GM18868 (cell line): ENCODE data around the gene PMPCB.
A peak's percentile ranks its signal among the peaks of the same experiment; 100 is the strongest.

ENCODE experiments used
- ATAC-seq: cut with Tn5 transposase; IDR thresholded peaks from one replicate; pipeline ENCODE4 v1.9.1; 2021; ENCODE audit warnings: mild to moderate bottlenecking, moderate library complexity; ENCODE audit not compliant: unreplicated experiment

PMPCB gene

DNA sequence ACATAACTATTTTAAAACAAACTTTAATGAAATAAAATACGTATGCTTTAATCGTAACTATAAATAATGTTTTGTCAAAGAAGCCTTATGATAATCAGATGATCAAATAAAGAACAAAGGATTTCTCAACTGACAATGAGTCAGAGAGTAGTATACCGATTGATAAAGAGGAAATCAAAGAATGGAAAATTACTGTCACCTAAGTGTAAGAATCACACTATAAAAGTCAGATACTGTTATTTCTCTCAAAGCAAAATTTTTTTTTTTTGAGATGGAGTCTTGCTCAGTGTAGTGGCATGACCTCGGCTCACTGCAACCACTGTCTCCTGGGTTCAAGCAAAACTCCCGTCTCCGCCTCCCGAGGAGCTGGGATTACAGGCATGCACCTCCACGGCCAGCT is 28.5 kb downstream of the PMPCB start:
- no peak for ATAC-seq

DNA sequence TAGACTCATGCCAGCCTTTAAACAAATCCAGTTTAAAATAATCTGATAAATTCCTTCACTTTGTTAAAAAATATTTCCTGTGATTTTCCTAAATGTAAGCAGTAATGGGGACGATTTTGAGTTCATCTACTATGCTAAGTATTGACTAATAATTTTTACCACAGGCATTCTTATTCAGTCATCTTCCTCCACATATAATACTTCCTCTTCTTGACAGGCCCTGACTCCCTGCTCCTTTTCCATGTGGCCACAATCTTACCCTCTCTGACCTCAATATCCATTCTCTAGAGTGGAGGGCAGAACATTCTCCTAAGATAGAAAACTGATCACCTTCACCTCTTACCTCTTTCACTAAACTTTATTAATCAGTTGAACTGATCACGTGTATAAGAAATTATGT is 39.5 kb downstream of the PMPCB start:
- ATAC-seq = no peak

DNA sequence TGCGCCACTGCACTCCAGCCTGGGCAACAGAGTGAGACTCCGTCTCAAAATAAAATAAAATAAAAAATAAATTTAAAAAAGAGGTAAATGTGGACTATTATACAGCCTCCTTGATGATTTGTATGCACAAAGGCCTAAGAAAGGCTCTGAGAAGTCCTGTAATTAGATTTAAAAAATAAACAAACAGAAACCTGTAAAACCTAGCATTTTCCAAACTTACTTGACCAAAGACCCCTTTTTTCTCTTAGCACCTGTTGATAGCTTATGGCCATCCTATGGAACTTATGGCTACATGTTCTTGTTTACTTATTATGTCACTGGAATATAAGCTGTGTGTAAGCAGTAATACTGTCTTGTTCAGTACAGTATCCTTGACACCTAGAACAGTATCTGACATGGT is 41.6 kb downstream of the PMPCB start:
- no peak for ATAC-seq

DNA sequence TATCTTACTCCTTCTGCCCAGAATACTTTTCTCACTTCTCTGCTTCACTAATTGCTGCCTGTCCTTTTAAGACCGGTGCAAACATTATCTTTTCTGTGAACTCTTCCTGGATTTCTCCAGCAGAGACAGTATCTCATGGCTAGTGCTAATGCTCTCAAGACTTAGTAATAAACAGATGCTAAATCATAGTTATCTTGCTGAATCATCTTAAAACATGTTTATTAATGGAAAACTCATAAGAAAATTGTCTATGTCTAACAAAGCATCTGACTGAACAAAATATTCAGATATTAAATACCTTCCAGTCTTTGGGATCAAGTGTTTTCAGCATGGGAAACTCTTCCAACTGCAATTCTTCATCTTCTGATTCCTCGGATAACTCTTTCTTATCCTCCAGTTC is 44.2 kb downstream of the PMPCB start:
- no peak for ATAC-seq

DNA sequence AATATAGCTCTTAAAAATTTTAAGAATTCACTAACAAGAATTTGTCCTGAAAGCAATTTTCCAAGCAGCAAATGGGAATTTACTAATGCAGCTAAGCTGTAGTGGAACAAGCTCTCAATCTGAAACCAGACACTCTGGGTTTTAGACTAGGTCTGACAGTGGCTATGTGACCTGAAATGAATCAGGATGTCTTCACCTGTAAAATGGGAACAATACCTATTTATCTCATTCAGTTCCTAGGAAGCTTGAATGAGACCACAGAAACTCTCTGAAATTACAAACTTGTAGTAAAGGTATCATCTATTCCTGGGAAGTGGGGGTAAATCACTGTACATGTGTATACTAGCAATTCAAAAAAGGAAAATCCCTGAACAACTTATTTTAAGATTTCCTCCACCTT is 46.1 kb downstream of the PMPCB start:
- ATAC-seq = no peak

DNA sequence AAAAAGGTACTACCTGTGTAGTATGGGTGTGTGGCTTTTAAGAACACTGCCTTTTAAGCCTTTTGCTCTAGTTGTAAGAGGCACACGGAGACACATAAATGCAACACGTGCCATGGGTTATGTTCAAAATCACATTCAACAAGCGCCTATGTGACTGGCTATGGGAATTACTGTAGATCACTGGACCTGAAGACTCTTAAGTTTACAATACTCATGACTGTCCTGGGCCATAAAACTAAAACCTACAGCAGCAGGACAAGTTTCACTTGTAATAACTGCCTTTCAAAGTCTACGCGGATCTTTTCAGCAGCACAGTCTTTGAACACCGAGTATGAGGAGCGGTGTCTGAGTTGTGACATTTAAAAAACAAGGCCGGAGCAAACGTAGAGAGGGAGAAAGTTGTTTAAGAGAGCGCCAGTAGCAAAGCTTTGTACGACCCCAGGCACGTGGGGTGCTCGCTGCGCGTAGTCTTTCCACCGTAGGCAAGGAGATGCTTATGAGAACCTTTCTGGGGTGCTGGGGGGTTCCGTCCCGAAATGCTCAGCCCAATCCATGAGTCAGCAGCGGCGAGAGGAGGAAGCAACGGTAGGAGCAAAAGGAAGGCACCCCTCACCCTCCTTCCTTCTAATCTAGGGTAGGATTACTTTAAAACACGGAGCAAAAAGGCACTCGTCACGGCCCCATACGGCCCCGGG is 46.7 kb downstream of the PMPCB start:
- ATAC-seq = peak; percentile 7

DNA sequence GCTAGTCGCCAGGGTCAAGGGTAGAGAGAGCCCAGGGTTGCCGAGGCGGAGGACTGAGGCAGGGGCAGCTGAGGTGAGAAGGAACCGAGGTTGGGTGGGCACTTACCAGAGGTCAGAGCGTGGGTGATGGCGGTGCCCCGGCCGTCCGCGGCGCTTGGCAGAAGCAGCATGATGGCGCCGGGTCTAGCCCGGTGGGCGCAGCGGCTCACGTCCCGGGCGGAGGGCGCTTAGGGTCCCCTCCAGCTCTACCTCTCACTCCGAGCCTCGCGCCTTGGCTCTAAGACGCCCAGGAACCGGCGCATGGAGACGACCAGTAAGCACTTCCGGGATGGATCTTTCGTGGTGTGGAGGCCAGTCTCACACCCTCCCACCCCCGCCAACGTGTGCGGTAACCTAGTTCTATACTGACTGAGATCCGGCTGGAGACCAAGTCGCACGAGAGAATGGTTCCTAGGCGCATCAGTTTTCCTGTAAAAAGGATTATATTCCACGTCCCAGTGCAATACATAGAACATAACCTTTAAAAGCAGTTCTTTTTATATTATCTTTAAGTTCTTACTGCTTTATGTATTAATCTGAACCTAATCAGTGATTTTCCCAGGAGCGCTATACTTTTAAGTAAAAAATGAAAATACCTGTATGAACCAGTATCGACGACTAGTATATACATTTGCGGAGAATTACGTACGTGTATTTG is 47.4 kb downstream of the PMPCB start, which contains the start of gene DNAJC2:
Gene DNAJC2, minus strand, starts transcription at position 315 of the 697 bp plus-strand sequence. Its CDS starts 145 bp downstream, at position 170.
- peak; percentile 74 for ATAC-seq

DNA sequence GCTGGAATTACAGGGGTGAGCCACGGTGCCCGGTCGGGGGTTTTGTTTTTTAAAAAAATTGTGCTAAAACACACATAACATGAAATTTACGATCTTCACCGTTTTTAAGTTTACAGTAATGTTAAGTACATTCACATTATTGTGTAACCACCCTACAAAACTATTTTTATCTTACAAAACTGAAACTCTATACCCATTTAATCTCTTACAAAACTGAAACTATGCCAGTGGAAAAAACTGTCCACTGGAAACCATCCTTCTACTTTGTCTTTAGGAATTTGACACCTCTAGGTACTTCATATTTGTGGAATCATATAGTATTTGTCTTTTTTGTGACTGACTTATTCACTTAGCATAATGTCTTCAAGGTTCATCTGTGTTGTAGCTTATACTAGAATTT is 49.2 kb downstream of the PMPCB start:
- ATAC-seq = no peak

DNA sequence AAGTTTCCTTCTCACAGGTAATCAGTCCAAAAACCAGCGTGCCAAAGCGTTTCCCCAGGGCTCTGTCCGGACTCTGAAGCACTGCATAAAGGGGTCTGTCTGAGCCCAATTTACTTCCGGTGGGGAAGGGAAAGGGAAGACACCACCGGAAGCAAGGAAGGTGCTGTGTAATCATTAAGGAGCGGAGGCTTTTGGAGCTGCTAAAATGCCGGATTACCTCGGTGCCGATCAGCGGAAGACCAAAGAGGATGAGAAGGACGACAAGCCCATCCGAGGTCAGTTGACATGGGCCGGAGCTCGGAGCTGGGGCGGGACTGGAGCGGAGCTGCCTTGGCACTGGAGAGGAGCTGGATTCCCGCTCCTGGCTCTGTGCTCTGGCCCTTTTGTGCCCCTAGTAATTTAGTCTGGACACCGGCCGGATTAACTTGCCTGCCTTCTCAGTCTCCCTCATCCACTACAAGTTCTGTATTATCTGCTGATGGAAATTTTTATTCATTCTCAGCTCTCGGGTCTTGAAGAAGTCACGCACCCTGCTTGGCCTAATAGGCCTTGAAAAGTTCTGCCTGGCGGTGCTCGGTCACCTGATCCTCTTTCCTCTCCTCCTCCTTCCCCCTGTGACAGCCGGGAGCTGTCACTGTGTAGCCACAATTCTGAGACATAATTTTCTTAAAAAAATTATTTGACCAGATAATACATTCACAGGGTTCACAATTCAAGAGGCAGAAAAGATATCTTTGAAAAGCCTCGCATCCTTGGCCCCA is 50.5 kb downstream of the PMPCB start, which contains the start of gene PSMC2:
Gene PSMC2, plus strand, starts transcription at position 137 of the 761 bp plus-strand sequence. Its CDS starts 69 bp downstream, at position 206.
- peak; percentile 74 for ATAC-seq

DNA sequence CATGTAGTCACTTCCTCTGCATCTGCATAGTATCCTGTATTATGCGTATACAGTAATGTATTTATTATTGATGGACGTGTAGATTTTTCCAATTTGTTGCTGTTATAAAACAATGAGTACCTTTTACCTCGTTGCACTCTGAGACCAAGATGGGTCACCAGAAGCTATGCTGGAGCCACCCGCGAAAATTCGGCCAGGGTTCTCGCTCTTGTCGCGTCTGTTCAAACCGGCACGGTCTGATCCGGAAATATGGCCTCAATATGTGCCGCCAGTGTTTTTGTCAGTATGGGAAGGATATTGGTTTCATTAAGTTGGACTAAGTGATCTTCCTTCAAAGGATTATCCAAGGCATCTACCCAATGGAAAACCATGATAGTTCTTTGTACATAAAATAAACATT is 51.2 kb downstream of the PMPCB start:
- no peak for ATAC-seq

DNA sequence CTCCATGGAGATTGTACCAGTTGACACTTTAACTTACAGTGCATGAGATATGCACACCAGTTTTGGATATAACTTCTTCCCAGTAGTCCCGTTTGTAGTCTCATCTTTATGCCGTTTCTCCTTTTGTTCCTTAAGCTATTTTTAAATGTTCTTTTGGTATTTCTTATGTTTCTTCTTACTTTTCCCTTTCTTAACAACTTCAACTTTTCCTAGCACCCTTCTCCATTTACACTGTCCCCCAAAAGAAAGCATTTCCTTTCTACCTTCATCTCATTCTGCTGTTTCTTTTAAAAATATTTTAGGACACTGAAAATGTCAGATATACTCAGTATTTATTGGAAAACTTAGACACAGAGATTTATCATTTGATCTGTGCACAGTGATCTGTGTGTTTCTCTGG is 51.7 kb downstream of the PMPCB start:
- ATAC-seq = no peak

DNA sequence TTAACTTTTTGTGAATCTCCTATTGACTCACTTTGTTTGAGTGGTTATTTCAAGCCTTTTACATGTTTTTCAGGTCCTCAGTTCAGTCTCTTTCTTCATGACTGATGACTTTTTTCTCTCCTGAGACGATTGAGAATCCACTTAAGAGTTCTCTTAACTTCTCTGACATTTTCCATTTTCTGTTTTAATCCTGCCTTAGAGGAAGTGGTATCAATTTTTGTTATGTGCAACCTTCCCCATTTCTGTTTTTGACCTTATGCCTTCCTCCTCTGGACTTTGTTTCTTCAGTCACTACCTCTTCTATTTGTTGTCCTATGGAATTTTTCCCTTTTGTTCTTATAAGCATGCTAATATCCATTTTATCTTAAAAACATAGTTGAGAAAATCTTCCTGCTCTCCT is 52.6 kb downstream of the PMPCB start:
- no peak for ATAC-seq
